DND-41 (cell line): ENCODE results near the gene MSH3.

Experiments
- CTCF ChIP-seq: IDR thresholded peaks from 2 replicates; pipeline ENCODE4 v1.5.1; 2012; ENCODE audit warnings: borderline replicate concordance, low read length, moderate library complexity, mild to moderate bottlenecking; ENCODE audit not compliant: poor library complexity, severe bottlenecking; ENCODE audit errors: extremely low read depth
- EZH2 ChIP-seq: IDR thresholded peaks from 3 replicates; pipeline ENCODE4 v1.6.1; 2012; ENCODE audit warnings: borderline replicate concordance, low read depth, mild to moderate bottlenecking, moderate library complexity, low read length, inconsistent platforms; ENCODE audit not compliant: severe bottlenecking

- TF ChIP-seq EZH2 (no peak), CTCF (no peak)
Observed at GRCh38 chr5:80704221-80704620, 49.8 kb downstream of the MSH3 start.
